PC-3 (cell line): ENCODE data around the gene SFXN4. TPM values are rescaled to one million over a fixed set of nuclear protein-coding genes. Genes with fewer than 3 reads are reported as not detected.

Source experiments
- ATAC-seq: fragments of 200-7000 bp; cut with Tn5 transposase; 2 replicates; pipeline ENCODE4 v1.9.1; 2020; ENCODE audit warnings: mild to moderate bottlenecking, moderate library complexity
- BruUV-seq: library from RNA; stranded (reverse); fragments of 400-500 nt; replicated peaks from 2 replicates; lab custom pipeline; 2021; lab: Mats Ljungman, UMichigan
- CTCF ChIA-PET: fragments of 300-600 bp; sonication (Branson Sonifier 250); formaldehyde crosslinking; loops from one replicate; lab custom pipeline; 2022; ENCODE audit warnings: antibody characterized with exemption; lab: Charles Lee
- POLR2A ChIA-PET: fragments of 300-600 bp; sonication (Branson Sonifier 250); formaldehyde crosslinking; loops from one replicate; lab custom pipeline; 2022; ENCODE audit warnings: antibody characterized with exemption; ENCODE audit not compliant: unreplicated experiment; lab: Charles Lee
- DNase-seq: peaks from one replicate; pipeline ENCODE4 v3.0.0-alpha.2; 2015
- H2AFZ ChIP-seq: fragments of 300-600 bp; sonication (generic); 2 replicates; pipeline ENCODE4 v1.6.0; 2016; ENCODE audit warnings: antibody characterized with exemption, low read length
- H3F3A ChIP-seq: fragments of 300-600 bp; sonication (generic); one replicate; pipeline ENCODE4 v1.6.0; 2017; ENCODE audit warnings: antibody characterized with exemption, low read length, control low read depth, mild to moderate bottlenecking; ENCODE audit not compliant: unreplicated experiment
- H3K27ac ChIP-seq: fragments of 300-600 bp; sonication (generic); 2 replicates; pipeline ENCODE4 v1.5.1; 2016; ENCODE audit warnings: mild to moderate bottlenecking, low read length
- H3K27me3 ChIP-seq: fragments of 300-600 bp; sonication (generic); 2 replicates; pipeline ENCODE4 v1.6.1; 2016; ENCODE audit warnings: low read length, mixed read lengths
- H3K36me3 ChIP-seq: fragments of 300-600 bp; sonication (generic); 2 replicates; pipeline ENCODE4 v1.6.1; 2016; ENCODE audit warnings: low read depth, mixed run types, low read length, mixed read lengths
- H3K4me1 ChIP-seq: fragments of 300-600 bp; sonication (generic); 2 replicates; pipeline ENCODE4 v1.5.1; 2016; ENCODE audit warnings: low read length; ENCODE audit not compliant: insufficient read depth
- H3K4me2 ChIP-seq: fragments of 300-600 bp; sonication (generic); 2 replicates; pipeline ENCODE4 v1.6.0; 2016; ENCODE audit warnings: low read length
- H3K4me3 ChIP-seq: fragments of 300-600 bp; sonication (generic); 2 replicates; pipeline ENCODE4 v1.5.1; 2016; ENCODE audit warnings: mild to moderate bottlenecking, low read length, mixed read lengths
- H3K79me2 ChIP-seq: fragments of 300-600 bp; sonication (generic); 2 replicates; pipeline ENCODE4 v1.6.1; 2017; ENCODE audit warnings: low read length, mixed read lengths
- H3K9ac ChIP-seq: fragments of 300-600 bp; sonication (generic); 2 replicates; pipeline ENCODE4 v1.6.0; 2016; ENCODE audit warnings: mild to moderate bottlenecking, low read length
- H3K9me2 ChIP-seq: fragments of 300-600 bp; sonication (generic); replicated peaks from 2 replicates; pipeline ENCODE4 v1.6.1; 2016; ENCODE audit warnings: mixed run types, low read length, mixed read lengths
- H3K9me3 ChIP-seq: fragments of 300-600 bp; sonication (generic); 2 replicates; pipeline ENCODE4 v1.6.1; 2016; ENCODE audit warnings: low read length, mixed read lengths
- H4K20me1 ChIP-seq: fragments of 300-600 bp; sonication (generic); 2 replicates; pipeline ENCODE4 v1.6.1; 2016; ENCODE audit warnings: low read length, mixed read lengths
- EZH2 ChIP-seq: fragments of 300-600 bp; sonication (generic); IDR thresholded peaks from one replicate; pipeline ENCODE4 v1.6.1; 2017; ENCODE audit warnings: antibody characterized with exemption, mild to moderate bottlenecking, low read length; ENCODE audit not compliant: unreplicated experiment
- EZH2phosphoT487 ChIP-seq: fragments of 300-600 bp; sonication (generic); IDR thresholded peaks from 2 replicates; pipeline ENCODE4 v1.6.1; 2018; ENCODE audit warnings: mild to moderate bottlenecking, antibody characterized with exemption, low read length, borderline replicate concordance
- intact Hi-C: fragments of 100-400 bp; cut with micrococcal nuclease; formaldehyde crosslinking; loops from 2 replicates; pipeline ENCODE4 v1.9.0; 2023
- total RNA-seq: library from RNA; depleted of rRNA; stranded (reverse); fragments of >200 nt; gene quantifications from 2 replicates; pipeline ENCODE4 v1.2.3, GENCODE V29; 2014; rRNA removed
- TF ChIP-seq, protein P1 (sequence below): fragments of 300-600 bp; sonication (generic); conservative IDR thresholded peaks from 2 replicates; pipeline ENCODE4 v1.5.1; 2017; ENCODE audit warnings: antibody characterized with exemption, low read depth, mild to moderate bottlenecking, low read length

Gene SFXN4
- total RNA-seq, 1 experiment from 2014 or later, result 32.8 TPM

DNA sequence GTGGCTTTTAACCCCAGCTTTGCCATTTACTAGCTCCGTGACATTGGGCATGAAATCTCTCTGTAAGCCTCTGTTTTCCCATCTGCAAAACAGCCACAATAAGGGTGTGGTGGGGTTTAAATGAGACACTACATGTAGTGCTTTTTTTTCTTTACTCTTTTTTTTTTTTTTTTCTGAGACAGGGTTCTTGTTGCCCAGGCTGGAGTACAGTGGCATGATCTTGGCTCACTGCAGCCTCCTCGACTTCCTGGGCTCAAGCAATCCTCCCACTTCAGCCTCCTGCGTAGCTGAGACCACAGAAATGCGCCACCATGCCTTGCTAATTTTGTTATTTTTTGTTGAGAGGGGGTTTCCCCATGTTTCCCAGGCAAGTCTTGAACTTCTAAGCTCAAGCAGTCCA lies 69.9 kb downstream of the SFXN4 start:
- intact Hi-C loops, result no loop called here
- H3K4me3 ChIP-seq, result no peak overlapping the region
- no peaks in the 10 kb centered on the region for H3K9me2 ChIP-seq
- DNase-seq (no peak), ATAC-seq (no peak)
- H3K9me3 ChIP-seq, result no peaks in the 10 kb centered on the region
- ChIA-PET CTCF (no interaction called here), POLR2A (no interaction called here)
- H3K36me3 ChIP-seq, result no peaks in the 10 kb centered on the region
- H3K4me1 ChIP-seq, result peaks cover 11% of the 10 kb centered on the region
- H3K27me3 ChIP-seq, result no peaks in the 10 kb centered on the region
- H3K9ac ChIP-seq, result no peak overlapping the region
- H3K79me2 ChIP-seq, result no peaks in the 10 kb centered on the region
- H3K4me2 ChIP-seq, result no peak overlapping the region
- no peak overlapping the region for H3K27ac ChIP-seq
- H3F3A ChIP-seq, result no peaks in the 10 kb centered on the region
- no peaks in the 10 kb centered on the region for H4K20me1 ChIP-seq
- H2AFZ ChIP-seq, result no peak overlapping the region
- BruUV-seq, result no TSS peak
- TF ChIP-seq EZH2 (no peak), EZH2phosphoT487 (no peak)
- TF ChIP-seq, protein P1, sequence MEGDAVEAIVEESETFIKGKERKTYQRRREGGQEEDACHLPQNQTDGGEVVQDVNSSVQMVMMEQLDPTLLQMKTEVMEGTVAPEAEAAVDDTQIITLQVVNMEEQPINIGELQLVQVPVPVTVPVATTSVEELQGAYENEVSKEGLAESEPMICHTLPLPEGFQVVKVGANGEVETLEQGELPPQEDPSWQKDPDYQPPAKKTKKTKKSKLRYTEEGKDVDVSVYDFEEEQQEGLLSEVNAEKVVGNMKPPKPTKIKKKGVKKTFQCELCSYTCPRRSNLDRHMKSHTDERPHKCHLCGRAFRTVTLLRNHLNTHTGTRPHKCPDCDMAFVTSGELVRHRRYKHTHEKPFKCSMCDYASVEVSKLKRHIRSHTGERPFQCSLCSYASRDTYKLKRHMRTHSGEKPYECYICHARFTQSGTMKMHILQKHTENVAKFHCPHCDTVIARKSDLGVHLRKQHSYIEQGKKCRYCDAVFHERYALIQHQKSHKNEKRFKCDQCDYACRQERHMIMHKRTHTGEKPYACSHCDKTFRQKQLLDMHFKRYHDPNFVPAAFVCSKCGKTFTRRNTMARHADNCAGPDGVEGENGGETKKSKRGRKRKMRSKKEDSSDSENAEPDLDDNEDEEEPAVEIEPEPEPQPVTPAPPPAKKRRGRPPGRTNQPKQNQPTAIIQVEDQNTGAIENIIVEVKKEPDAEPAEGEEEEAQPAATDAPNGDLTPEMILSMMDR, result no peak

DNA sequence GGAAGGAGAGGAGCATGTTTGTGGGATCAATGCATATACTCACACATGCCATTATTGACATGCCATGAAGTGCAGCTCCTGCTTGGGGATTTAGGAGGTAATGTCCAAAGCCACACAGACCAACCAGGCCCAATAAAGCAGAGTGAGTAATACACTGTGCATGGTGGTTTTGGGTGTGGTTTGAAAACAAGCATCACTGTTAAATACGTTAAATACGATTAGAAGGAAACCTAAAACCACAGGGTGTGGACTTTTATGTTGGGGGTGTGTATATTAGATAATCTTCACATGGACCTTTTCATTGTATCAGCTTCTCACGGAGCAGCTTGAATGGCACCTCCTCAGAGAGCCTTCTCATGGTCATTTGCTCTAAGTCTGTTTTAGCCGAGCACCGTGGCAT lies 74.5 kb downstream of the SFXN4 start:
- Histone ChIP-seq H3K4me3 (no peak overlapping the region; the same call in 1 of the 2 replicates), H3K36me3 (no peaks in the 10 kb centered on the region), H3F3A (no peaks in the 10 kb centered on the region), H2AFZ (no peak overlapping the region), H3K4me1 (peaks cover 12% of the 10 kb centered on the region), H4K20me1 (no peaks in the 10 kb centered on the region), H3K79me2 (no peaks in the 10 kb centered on the region), H3K9me3 (no peaks in the 10 kb centered on the region), H3K9me2 (no peaks in the 10 kb centered on the region), H3K27ac (peak overlapping the region; percentile 85), H3K4me2 (peak overlapping the region; percentile 57), H3K9ac (peak overlapping the region; percentile 48), H3K27me3 (no peaks in the 10 kb centered on the region)
- ChIA-PET CTCF (interaction anchor here (0.9 kb wide), 1 partner anchor 12 kb away, joined by 3 read pairs; no protein-coding TSS in a partner anchor), POLR2A (interaction anchor here (0.7 to 0.8 kb wide), 2 partner anchors 9 to 13 kb away, joined by 4 to 7 read pairs; partner anchors contain the start of gene DENND10)
- intact Hi-C loops, result no loop called here
- no peak for TF ChIP-seq EZH2phosphoT487
- no peak for TF ChIP-seq EZH2
- TF ChIP-seq, protein P1, result no peak
- peak; percentile 98 for ATAC-seq
- DNase-seq, result peak; percentile 91
- BruUV-seq, result no TSS peak

Other genes starting within 250 kb of the SFXN4 start
- gene NANOS1, start 136.0 kb downstream of the SFXN4 start, total RNA-seq, result 5.4 and 6.0 TPM in 2 replicates
- 46.0 and 56.3 TPM in 2 replicates for gene EIF3A, start 84.9 kb downstream of the SFXN4 start, total RNA-seq
- gene DENND10, start 61.6 kb downstream of the SFXN4 start, total RNA-seq, result 28.2 and 28.9 TPM in 2 replicates
- gene PRDX3, start 13.1 kb upstream of the SFXN4 start, total RNA-seq, result 125 and 153 TPM in 2 replicates
- gene GRK5, start 41.9 kb upstream of the SFXN4 start, total RNA-seq, result 4.5 and 5.0 TPM in 2 replicates